ENCODE data around the gene IFT20.

IFT20 gene

DNA sequence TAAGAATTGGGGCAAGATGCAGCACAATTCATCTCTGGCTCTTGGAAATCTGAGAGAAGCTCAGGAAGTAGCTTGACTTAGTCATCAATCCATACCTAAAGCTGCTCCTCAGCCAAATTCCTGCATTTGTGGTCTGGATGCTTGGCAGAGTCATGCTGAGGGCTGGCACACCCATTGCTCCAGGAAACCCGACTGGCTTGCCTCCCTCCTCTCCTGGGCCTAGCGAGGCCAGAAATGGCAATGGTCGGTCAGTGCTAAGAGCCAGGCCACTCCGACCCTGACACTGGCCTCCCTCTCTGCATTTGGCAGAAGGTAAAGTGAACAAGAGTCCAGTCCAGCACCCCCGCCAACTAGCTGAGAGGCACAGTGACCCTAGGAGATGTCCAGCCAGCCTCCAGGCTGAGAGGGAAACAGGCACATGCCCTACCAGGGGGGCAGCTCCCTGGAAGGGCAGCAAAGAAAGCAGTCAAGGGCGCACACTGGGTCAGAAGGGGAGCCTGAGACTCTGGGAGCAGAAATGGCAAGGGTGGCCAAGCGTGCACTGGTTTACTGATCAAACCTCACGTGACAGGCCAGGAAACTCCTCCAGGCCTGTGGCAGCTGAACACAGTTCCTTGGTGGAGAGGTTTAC is 12.1 kb upstream of the IFT20 start:
- POLR2A ChIA-PET = interaction anchor here (2.4 to 5.9 kb wide), 3 partner anchors 9 to 12 kb away, joined by 8 to 53 read pairs (median 26); partner anchors contain the start of genes IFT20, POLDIP2 and TNFAIP1
- Histone ChIP-seq H3K4me3 (ENCODE audit: low read depth, low read length) (no peak overlapping the region), H3K36me3 (ENCODE audit: control insufficient read depth in 2 of 2, insufficient read depth in 1 of 2, low read length in 2 of 2) (peaks cover 52 to 99% of the 10 kb centered on the region in 2 experiments), H3K27ac (ENCODE audit: extremely low read depth, low read depth, low read length) (no peak overlapping the region), H3K4me1 (ENCODE audit: control insufficient read depth, insufficient read depth, low read length) (no peaks in the 10 kb centered on the region), H3K9me3 (ENCODE audit: control insufficient read depth, insufficient read depth, low read depth, low read length) (no peaks in the 10 kb centered on the region)
- TF ChIP-seq ZNF394 (tag by site-specific recombination; IDR thresholded peaks at IDR 0.05; ENCODE audit: borderline replicate concordance) (peak; percentile 54; the same call in 1 of the 2 replicates), ZXDB (tag by site-specific recombination; IDR thresholded peaks at IDR 0.05) (no peak)
- CTCF ChIA-PET = interaction anchor here (1.6 to 1.8 kb wide), 2 partner anchors 10 to 12 kb away, joined by 5 to 7 read pairs; partner anchors contain the start of genes IFT20, POLDIP2 and TNFAIP1

GRCh38 chr17:28346746-28347246 is 11.5 kb upstream of the IFT20 start:
- no peak overlapping the region for H3K4me3 ChIP-seq (ENCODE audit: low read depth, low read length)
- no peaks in the 10 kb centered on the region for H3K9me3 ChIP-seq (ENCODE audit: control insufficient read depth, insufficient read depth, low read depth, low read length)
- peaks cover 47 to 100% of the 10 kb centered on the region in 2 experiments for H3K36me3 ChIP-seq (ENCODE audit: control insufficient read depth in 2 of 2, insufficient read depth in 1 of 2, low read length in 2 of 2)
- TF ChIP-seq ZNF2 (tag by site-specific recombination; IDR thresholded peaks at IDR 0.05) (peak; percentile 87), ZNF776 (tag by site-specific recombination; IDR thresholded peaks at IDR 0.05; ENCODE audit: borderline replicate concordance) (no peak)
- ChIA-PET POLR2A (interaction anchor here (0.6 to 5.9 kb wide), 4 partner anchors 9 to 14 kb away, joined by 3 to 53 read pairs (median 17); partner anchors contain the start of genes IFT20, POLDIP2 and TNFAIP1), CTCF (interaction anchor here (1.0 to 1.8 kb wide), 3 partner anchors 10 to 116 kb away, joined by 5 to 7 read pairs (median 5); partner anchors contain the start of genes IFT20, POLDIP2 and TNFAIP1)
- no peaks in the 10 kb centered on the region for H3K4me1 ChIP-seq (ENCODE audit: control insufficient read depth, insufficient read depth, low read length)
- H3K27ac ChIP-seq (ENCODE audit: extremely low read depth, low read depth, low read length) = 0 out of 2 replicates have a peak overlapping the region, but pooled peaks have one; percentile 22

- Histone ChIP-seq H3K4me3 (ENCODE audit: low read depth, low read length) (no peak overlapping the region), H3K36me3 (ENCODE audit: control insufficient read depth in 2 of 2, insufficient read depth in 1 of 2, low read length in 2 of 2) (peaks cover 47 to 100% of the 10 kb centered on the region in 2 experiments), H3K9me3 (ENCODE audit: control insufficient read depth, insufficient read depth, low read depth, low read length) (no peaks in the 10 kb centered on the region), H3K4me1 (ENCODE audit: control insufficient read depth, insufficient read depth, low read length) (no peaks in the 10 kb centered on the region), H3K27ac (ENCODE audit: extremely low read depth, low read depth, low read length) (0 out of 2 replicates have a peak overlapping the region, but pooled peaks have one; percentile 22)
- TF ChIP-seq, protein P1, sequence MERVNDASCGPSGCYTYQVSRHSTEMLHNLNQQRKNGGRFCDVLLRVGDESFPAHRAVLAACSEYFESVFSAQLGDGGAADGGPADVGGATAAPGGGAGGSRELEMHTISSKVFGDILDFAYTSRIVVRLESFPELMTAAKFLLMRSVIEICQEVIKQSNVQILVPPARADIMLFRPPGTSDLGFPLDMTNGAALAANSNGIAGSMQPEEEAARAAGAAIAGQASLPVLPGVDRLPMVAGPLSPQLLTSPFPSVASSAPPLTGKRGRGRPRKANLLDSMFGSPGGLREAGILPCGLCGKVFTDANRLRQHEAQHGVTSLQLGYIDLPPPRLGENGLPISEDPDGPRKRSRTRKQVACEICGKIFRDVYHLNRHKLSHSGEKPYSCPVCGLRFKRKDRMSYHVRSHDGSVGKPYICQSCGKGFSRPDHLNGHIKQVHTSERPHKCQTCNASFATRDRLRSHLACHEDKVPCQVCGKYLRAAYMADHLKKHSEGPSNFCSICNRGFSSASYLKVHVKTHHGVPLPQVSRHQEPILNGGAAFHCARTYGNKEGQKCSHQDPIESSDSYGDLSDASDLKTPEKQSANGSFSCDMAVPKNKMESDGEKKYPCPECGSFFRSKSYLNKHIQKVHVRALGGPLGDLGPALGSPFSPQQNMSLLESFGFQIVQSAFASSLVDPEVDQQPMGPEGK (tag by site-specific recombination; IDR thresholded peaks at IDR 0.05) = no peak
- TF ChIP-seq, protein P2, sequence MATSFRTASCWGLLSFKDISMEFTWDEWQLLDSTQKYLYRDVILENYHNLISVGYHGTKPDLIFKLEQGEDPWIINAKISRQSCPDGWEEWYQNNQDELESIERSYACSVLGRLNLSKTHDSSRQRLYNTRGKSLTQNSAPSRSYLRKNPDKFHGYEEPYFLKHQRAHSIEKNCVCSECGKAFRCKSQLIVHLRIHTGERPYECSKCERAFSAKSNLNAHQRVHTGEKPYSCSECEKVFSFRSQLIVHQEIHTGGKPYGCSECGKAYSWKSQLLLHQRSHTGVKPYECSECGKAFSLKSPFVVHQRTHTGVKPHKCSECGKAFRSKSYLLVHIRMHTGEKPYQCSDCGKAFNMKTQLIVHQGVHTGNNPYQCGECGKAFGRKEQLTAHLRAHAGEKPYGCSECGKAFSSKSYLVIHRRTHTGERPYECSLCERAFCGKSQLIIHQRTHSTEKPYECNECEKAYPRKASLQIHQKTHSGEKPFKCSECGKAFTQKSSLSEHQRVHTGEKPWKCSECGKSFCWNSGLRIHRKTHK (tag by site-specific recombination; IDR thresholded peaks at IDR 0.05) = no peak
- no peak for TF ChIP-seq GLIS1 (tag by site-specific recombination; IDR thresholded peaks at IDR 0.05)
- no peak for TF ChIP-seq HIC1 (tag by site-specific recombination; IDR thresholded peaks at IDR 0.05)
- no peak for TF ChIP-seq ZNF549 (tag by site-specific recombination; IDR thresholded peaks at IDR 0.05)
- ChIA-PET POLR2A (interaction anchor here (0.6 to 5.9 kb wide), 4 partner anchors 8 to 15 kb away, joined by 3 to 53 read pairs (median 17); partner anchors contain the start of genes IFT20, POLDIP2 and TNFAIP1), CTCF (interaction anchor here (0.6 to 1.8 kb wide), 6 partner anchors 10 to 116 kb away, joined by 3 to 7 read pairs (median 5); partner anchors contain the start of genes IFT20, POLDIP2, TNFAIP1 and VTN)
These were observed 10.9 kb upstream of the IFT20 start for GRCh38 chr17:28346199-28346580.

All from HEK293 (cell line).